GM23338 (cell line): Measurements from ENCODE around the gene SLC27A3. TPM values are rescaled to one million over a fixed set of nuclear protein-coding genes. Genes with fewer than 3 reads are reported as not detected.

Experiments
- ATAC-seq: fragments of 200-7000 bp; cut with Tn5 transposase; 3 replicates; pipeline ENCODE4 v1.9.1; 2020
- DNase-seq: peaks from one replicate; pipeline ENCODE4 v3.0.0-alpha.2; 2015; ENCODE audit warnings: low spot score
- H2AFZ ChIP-seq: fragments of 200-600 bp; sonication (generic); 2 replicates; pipeline ENCODE4 v1.8.0; 2016; ENCODE audit warnings: antibody characterized with exemption, mild to moderate bottlenecking, moderate library complexity
- H3F3A ChIP-seq: fragments of 200-600 bp; sonication (generic); replicated peaks from 2 replicates; pipeline ENCODE4 v1.8.0; 2017; ENCODE audit warnings: antibody characterized with exemption, mixed run types, low read depth
- H3K27ac ChIP-seq: fragments of 200-600 bp; sonication (generic); 2 replicates; pipeline ENCODE4 v1.6.1; 2016; ENCODE audit warnings: low read depth
- H3K27me3 ChIP-seq: fragments of 200-600 bp; sonication (generic); 2 replicates; pipeline ENCODE4 v1.8.0; 2016; ENCODE audit warnings: mild to moderate bottlenecking, mixed run types, moderate library complexity; ENCODE audit not compliant: insufficient read depth
- H3K36me3 ChIP-seq: fragments of 200-600 bp; sonication (generic); 2 replicates; pipeline ENCODE4 v1.8.0; 2016; ENCODE audit warnings: mild to moderate bottlenecking; ENCODE audit not compliant: insufficient read depth
- H3K4me1 ChIP-seq: fragments of 200-600 bp; sonication (generic); 2 replicates; pipeline ENCODE4 v1.8.0; 2016; ENCODE audit warnings: mild to moderate bottlenecking, moderate library complexity; ENCODE audit not compliant: insufficient read depth
- H3K4me2 ChIP-seq: fragments of 200-600 bp; sonication (generic); 2 replicates; pipeline ENCODE4 v1.7.1; 2017; ENCODE audit warnings: mixed run types
- H3K4me3 ChIP-seq: fragments of 200-600 bp; sonication (generic); 2 replicates; pipeline ENCODE4 v1.6.1; 2016; ENCODE audit warnings: mixed run types
- H3K79me2 ChIP-seq: fragments of 200-600 bp; sonication (generic); replicated peaks from 2 replicates; pipeline ENCODE4 v1.8.0; 2017; ENCODE audit warnings: mild to moderate bottlenecking; ENCODE audit not compliant: insufficient read depth
- H3K9me2 ChIP-seq: fragments of 200-600 bp; sonication (generic); 2 replicates; pipeline ENCODE4 v1.8.0; 2017; ENCODE audit not compliant: insufficient read depth
- H4K20me1 ChIP-seq: fragments of 200-600 bp; sonication (generic); replicated peaks from 2 replicates; pipeline ENCODE4 v1.8.0; 2017; ENCODE audit warnings: mild to moderate bottlenecking; ENCODE audit not compliant: insufficient read depth
- H3K27ac Mint-ChIP-seq: 2 replicates; pipeline ENCODE4 v1.8.0; 2020; ENCODE audit warnings: inconsistent platforms, mild to moderate bottlenecking, moderate library complexity, mixed read lengths
- H3K27me3 Mint-ChIP-seq: 3 replicates; pipeline ENCODE4 v1.8.0; 2022; ENCODE audit warnings: low read depth, mild to moderate bottlenecking, moderate library complexity, mixed read lengths, inconsistent platforms; ENCODE audit not compliant: insufficient read depth, poor library complexity
- H3K36me3 Mint-ChIP-seq: 3 replicates; pipeline ENCODE4 v1.8.0; 2021; ENCODE audit warnings: low read depth, mild to moderate bottlenecking, inconsistent platforms, moderate library complexity, mixed read lengths
- H3K4me1 Mint-ChIP-seq: 3 replicates; pipeline ENCODE4 v1.8.0; 2020; ENCODE audit warnings: mild to moderate bottlenecking, inconsistent platforms, mixed read lengths
- H3K4me3 Mint-ChIP-seq: 3 replicates; pipeline ENCODE4 v1.8.0; 2021; ENCODE audit warnings: moderate library complexity, mild to moderate bottlenecking, inconsistent platforms, mixed read lengths
- H3K9me3 Mint-ChIP-seq: 3 replicates; pipeline ENCODE4 v1.8.0; 2020; ENCODE audit warnings: moderate library complexity, mild to moderate bottlenecking, inconsistent platforms, mixed read lengths
- CREB1 ChIP-seq: fragments of 250-450 bp; sonication (Bioruptor Pico); IDR thresholded peaks from 2 replicates; pipeline ENCODE4 v1.5.0; 2020; ENCODE audit warnings: low read depth, mild to moderate bottlenecking, moderate library complexity
- CTCF ChIP-seq, 2 experiments: fragments of 200-600 bp in 1 of 2; sonication (generic) in 1 of 2; conservative IDR thresholded peaks; 2 replicates each; pipeline versions ENCODE4 v1.5.1 to v1.6.1; 2016 to 2017; ENCODE audit warnings: antibody characterized with exemption in 2 of 2, low read depth in 2 of 2, mild to moderate bottlenecking in 2 of 2, moderate library complexity in 1 of 2
- EZH2 ChIP-seq: fragments of 200-600 bp; sonication (generic); IDR thresholded peaks from one replicate; pipeline ENCODE4 v1.8.0; 2017; ENCODE audit warnings: antibody characterized with exemption, mild to moderate bottlenecking, low read depth; ENCODE audit not compliant: unreplicated experiment
- EZH2phosphoT487 ChIP-seq: fragments of 200-600 bp; sonication (generic); IDR thresholded peaks from one replicate; pipeline ENCODE4 v1.8.1; 2018; ENCODE audit warnings: antibody characterized with exemption; ENCODE audit not compliant: unreplicated experiment
- NANOG ChIP-seq: IDR thresholded peaks from 2 replicates; pipeline ENCODE4 v1.6.1; 2016; ENCODE audit warnings: antibody characterized with exemption, borderline replicate concordance
- REST ChIP-seq: IDR thresholded peaks from one replicate; pipeline ENCODE4 v1.6.1; 2018; ENCODE audit warnings: antibody characterized with exemption; ENCODE audit not compliant: unreplicated experiment
- ZNF331 ChIP-seq: fragments of 250-450 bp; sonication (Bioruptor Pico); IDR thresholded peaks from 2 replicates; pipeline ENCODE4 v1.5.0; 2020; ENCODE audit warnings: low read depth, mild to moderate bottlenecking, moderate library complexity
- ZNF462 ChIP-seq: fragments of 250-450 bp; sonication (Bioruptor Pico); IDR thresholded peaks from 2 replicates; pipeline ENCODE4 v1.5.0; 2020; ENCODE audit warnings: mild to moderate bottlenecking, moderate library complexity
- polyA plus RNA-seq: library from polyadenylated mRNA; unstranded; fragments of >200 nt; fragmentation: Nextera tagmentation; extraction: Ambion mirVana; gene quantifications from 2 replicates; pipeline ENCODE4 v1.2.1, GENCODE V29; 2016
- total RNA-seq: library from RNA; depleted of rRNA; stranded (reverse); fragments of >200 nt; shearing (Covaris generic); gene quantifications from 2 replicates; pipeline ENCODE4 v1.2.3, GENCODE V29; 2014

The SLC27A3 gene
- total and polyA plus RNA-seq, 2 experiments from 2014 or later: 24.2 to 26.3 TPM

- TF ChIP-seq REST: no peak
Measured at GRCh38 chr1:153789478-153790034, 14.3 kb downstream of the SLC27A3 start (continued).

GRCh38 chr1:153790313-153790965 is 15.2 kb downstream of the SLC27A3 start:
- Histone ChIP-seq H4K20me1 (no peaks in the 10 kb centered on the region), H3K79me2 (no peaks in the 10 kb centered on the region), H3K4me2 (no peak overlapping the region), H3F3A (0 out of 2 replicates have a peak, but pooled peaks cover 12% of the 10 kb centered on the region), H2AFZ (peak overlapping the region; percentile 90), H3K27me3 (no peaks in the 10 kb centered on the region), H3K4me1 (peaks cover 19% of the 10 kb centered on the region), H3K9me2 (no peaks in the 10 kb centered on the region), H3K27ac (no peak overlapping the region), H3K4me3 (no peak overlapping the region), H3K36me3 (no peaks in the 10 kb centered on the region)
- Mint-ChIP-seq H3K4me3 (no peak overlapping the region), H3K36me3 (no peaks in the 10 kb centered on the region), H3K9me3 (no peaks in the 10 kb centered on the region), H3K27me3 (peaks cover 15% of the 10 kb centered on the region), H3K27ac (no peak overlapping the region), H3K4me1 (peaks cover 31% of the 10 kb centered on the region)
- DNase-seq (no peak), ATAC-seq (no peak)
- TF ChIP-seq CREB1 (CRISPR knock-in tag) (no peak), ZNF462 (CRISPR knock-in tag) (no peak), EZH2phosphoT487 (no peak), CTCF (conservative IDR thresholded peaks at IDR 0.05; ENCODE audit: low read depth in 2 of 2) (no peak), EZH2 (no peak), REST (no peak), NANOG (no peak), ZNF331 (CRISPR knock-in tag) (no peak)
